H1 (cell line): ENCODE data around the gene APH1B.

ENCODE experiments used
- ATF2 ChIP-seq: IDR thresholded peaks from 2 replicates; pipeline ENCODE4 v1.6.1; 2012; ENCODE audit warnings: low read length, inconsistent platforms
- CHD7 ChIP-seq: fragments of 300-600 bp; sonication (generic); IDR thresholded peaks from 2 replicates; pipeline ENCODE4 v1.7.1; 2012; ENCODE audit warnings: low read length, moderate library complexity, mild to moderate bottlenecking, inconsistent platforms; ENCODE audit not compliant: insufficient replicate concordance
- EP300 ChIP-seq, 2 experiments: IDR thresholded peaks; 1 replicate in 1 of 2; 2 replicates in 1 of 2; pipeline ENCODE4 v1.6.1; 2011 to 2012; ENCODE audit warnings: low read depth in 2 of 2, low read length in 2 of 2, mild to moderate bottlenecking in 2 of 2, borderline replicate concordance in 1 of 2, inconsistent platforms in 1 of 2, moderate library complexity in 1 of 2
- JUN ChIP-seq: IDR thresholded peaks from 2 replicates; pipeline ENCODE4 v1.6.1; 2011; ENCODE audit warnings: low read depth, mild to moderate bottlenecking, improper control_type of control experiment, low read length
- MAFK ChIP-seq: IDR thresholded peaks from 2 replicates; pipeline ENCODE4 v1.6.1; 2012; ENCODE audit warnings: low read depth, mild to moderate bottlenecking, improper control_type of control experiment, low read length
- POLR2AphosphoS5 ChIP-seq: IDR thresholded peaks from 2 replicates; pipeline ENCODE4 v1.6.1; 2011; ENCODE audit warnings: low read depth, low read length
- SP1 ChIP-seq: IDR thresholded peaks from 2 replicates; pipeline ENCODE4 v1.6.1; 2011; ENCODE audit warnings: low read depth, low read length
- TF ChIP-seq, protein P1 (sequence below), 3 experiments: IDR thresholded peaks; 1 replicate in 2 of 3; 2 replicates in 1 of 3; pipeline versions ENCODE4 v1.5.1 to v1.6.1; 2011; ENCODE audit warnings: low read length in 3 of 3, mild to moderate bottlenecking in 3 of 3, inconsistent platforms in 2 of 3, low read depth in 1 of 3, moderate library complexity in 1 of 3; ENCODE audit not compliant: insufficient read depth in 1 of 3; ENCODE audit errors: control extremely low read depth in 1 of 3
- TF ChIP-seq, protein P2 (sequence below): IDR thresholded peaks from 2 replicates; pipeline ENCODE4 v1.6.1; 2011; ENCODE audit warnings: low read length, improper control_type of control experiment

DNA sequence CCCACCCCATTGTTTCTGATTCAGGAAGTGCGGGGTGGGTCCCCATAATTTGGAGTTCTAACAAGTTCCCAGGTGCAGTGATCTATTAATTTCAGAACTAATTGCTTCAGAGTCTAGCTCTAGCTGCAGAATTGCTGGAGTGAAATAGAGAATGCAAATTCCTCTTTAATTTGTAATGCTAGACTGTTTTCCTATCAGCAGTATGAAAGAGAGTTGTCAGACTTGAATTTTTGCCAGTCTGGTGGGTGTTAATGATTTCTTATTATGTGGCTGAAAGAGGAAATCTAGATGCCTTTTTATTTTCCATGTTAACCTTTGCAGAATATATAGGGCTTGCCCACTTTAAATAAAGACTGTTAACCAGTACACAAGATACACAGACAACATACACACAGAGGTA lies 23.7 kb downstream of the APH1B start:
- TF ChIP-seq SP1 = no peak
- no peak for TF ChIP-seq POLR2AphosphoS5
- TF ChIP-seq, protein P1, sequence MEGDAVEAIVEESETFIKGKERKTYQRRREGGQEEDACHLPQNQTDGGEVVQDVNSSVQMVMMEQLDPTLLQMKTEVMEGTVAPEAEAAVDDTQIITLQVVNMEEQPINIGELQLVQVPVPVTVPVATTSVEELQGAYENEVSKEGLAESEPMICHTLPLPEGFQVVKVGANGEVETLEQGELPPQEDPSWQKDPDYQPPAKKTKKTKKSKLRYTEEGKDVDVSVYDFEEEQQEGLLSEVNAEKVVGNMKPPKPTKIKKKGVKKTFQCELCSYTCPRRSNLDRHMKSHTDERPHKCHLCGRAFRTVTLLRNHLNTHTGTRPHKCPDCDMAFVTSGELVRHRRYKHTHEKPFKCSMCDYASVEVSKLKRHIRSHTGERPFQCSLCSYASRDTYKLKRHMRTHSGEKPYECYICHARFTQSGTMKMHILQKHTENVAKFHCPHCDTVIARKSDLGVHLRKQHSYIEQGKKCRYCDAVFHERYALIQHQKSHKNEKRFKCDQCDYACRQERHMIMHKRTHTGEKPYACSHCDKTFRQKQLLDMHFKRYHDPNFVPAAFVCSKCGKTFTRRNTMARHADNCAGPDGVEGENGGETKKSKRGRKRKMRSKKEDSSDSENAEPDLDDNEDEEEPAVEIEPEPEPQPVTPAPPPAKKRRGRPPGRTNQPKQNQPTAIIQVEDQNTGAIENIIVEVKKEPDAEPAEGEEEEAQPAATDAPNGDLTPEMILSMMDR (IDR thresholded peaks at IDR 0.05; ENCODE audit: control extremely low read depth in 1 of 3, insufficient read depth in 1 of 3, low read depth in 1 of 3, low read length in 3 of 3) = no peak
- TF ChIP-seq ATF2 = no peak
- no peak for TF ChIP-seq EP300 (IDR thresholded peaks at IDR 0.05; ENCODE audit: borderline replicate concordance in 1 of 2, low read depth in 2 of 2, low read length in 2 of 2)
- no peak for TF ChIP-seq CHD7
- TF ChIP-seq MAFK = no peak
- TF ChIP-seq, protein P2, sequence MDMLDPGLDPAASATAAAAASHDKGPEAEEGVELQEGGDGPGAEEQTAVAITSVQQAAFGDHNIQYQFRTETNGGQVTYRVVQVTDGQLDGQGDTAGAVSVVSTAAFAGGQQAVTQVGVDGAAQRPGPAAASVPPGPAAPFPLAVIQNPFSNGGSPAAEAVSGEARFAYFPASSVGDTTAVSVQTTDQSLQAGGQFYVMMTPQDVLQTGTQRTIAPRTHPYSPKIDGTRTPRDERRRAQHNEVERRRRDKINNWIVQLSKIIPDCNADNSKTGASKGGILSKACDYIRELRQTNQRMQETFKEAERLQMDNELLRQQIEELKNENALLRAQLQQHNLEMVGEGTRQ = no peak
- no peak for TF ChIP-seq JUN
